Activated naive CD8-positive, alpha-beta T cell treated with anti-CD3 and anti-CD28 coated beads, Interleukin-2, amount 50 U/mL, for 24 hours (primary cell): ENCODE results near the gene PROX2.
A peak's percentile ranks its signal among the peaks of the same experiment; 100 is the strongest.

Experiments used
- ATAC-seq: fragments of 150-1000 bp; cut with Tn5 transposase; one replicate; pipeline ENCODE4 v1.10.0; 2021
- DNase-seq: peaks from one replicate; pipeline ENCODE4 v3.0.0; 2021
- H3K27ac Mint-ChIP-seq: one replicate; pipeline ENCODE4 v1.8.0; 2021; ENCODE audit warnings: mild to moderate bottlenecking, mixed read lengths
- H3K27me3 Mint-ChIP-seq: one replicate; pipeline ENCODE4 v1.8.0; 2021; ENCODE audit warnings: mixed read lengths
- H3K36me3 Mint-ChIP-seq: one replicate; pipeline ENCODE4 v1.8.0; 2021; ENCODE audit warnings: low read depth, mixed read lengths
- H3K4me1 Mint-ChIP-seq: one replicate; pipeline ENCODE4 v1.8.0; 2021; ENCODE audit warnings: mixed read lengths
- H3K4me3 Mint-ChIP-seq: one replicate; pipeline ENCODE4 v1.8.0; 2021; ENCODE audit warnings: mild to moderate bottlenecking, moderate library complexity, mixed read lengths
- H3K9me3 Mint-ChIP-seq: one replicate; pipeline ENCODE4 v1.8.0; 2021; ENCODE audit warnings: mixed read lengths

Gene PROX2, protein sequence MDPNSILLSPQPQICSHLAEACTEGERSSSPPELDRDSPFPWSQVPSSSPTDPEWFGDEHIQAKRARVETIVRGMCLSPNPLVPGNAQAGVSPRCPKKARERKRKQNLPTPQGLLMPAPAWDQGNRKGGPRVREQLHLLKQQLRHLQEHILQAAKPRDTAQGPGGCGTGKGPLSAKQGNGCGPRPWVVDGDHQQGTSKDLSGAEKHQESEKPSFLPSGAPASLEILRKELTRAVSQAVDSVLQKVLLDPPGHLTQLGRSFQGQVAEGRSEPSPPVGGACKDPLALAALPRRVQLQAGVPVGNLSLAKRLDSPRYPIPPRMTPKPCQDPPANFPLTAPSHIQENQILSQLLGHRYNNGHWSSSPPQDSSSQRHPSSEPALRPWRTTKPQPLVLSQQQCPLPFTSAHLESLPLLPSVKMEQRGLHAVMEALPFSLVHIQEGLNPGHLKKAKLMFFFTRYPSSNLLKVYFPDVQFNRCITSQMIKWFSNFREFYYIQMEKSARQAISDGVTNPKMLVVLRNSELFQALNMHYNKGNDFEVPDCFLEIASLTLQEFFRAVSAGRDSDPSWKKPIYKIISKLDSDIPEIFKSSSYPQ

DNA sequence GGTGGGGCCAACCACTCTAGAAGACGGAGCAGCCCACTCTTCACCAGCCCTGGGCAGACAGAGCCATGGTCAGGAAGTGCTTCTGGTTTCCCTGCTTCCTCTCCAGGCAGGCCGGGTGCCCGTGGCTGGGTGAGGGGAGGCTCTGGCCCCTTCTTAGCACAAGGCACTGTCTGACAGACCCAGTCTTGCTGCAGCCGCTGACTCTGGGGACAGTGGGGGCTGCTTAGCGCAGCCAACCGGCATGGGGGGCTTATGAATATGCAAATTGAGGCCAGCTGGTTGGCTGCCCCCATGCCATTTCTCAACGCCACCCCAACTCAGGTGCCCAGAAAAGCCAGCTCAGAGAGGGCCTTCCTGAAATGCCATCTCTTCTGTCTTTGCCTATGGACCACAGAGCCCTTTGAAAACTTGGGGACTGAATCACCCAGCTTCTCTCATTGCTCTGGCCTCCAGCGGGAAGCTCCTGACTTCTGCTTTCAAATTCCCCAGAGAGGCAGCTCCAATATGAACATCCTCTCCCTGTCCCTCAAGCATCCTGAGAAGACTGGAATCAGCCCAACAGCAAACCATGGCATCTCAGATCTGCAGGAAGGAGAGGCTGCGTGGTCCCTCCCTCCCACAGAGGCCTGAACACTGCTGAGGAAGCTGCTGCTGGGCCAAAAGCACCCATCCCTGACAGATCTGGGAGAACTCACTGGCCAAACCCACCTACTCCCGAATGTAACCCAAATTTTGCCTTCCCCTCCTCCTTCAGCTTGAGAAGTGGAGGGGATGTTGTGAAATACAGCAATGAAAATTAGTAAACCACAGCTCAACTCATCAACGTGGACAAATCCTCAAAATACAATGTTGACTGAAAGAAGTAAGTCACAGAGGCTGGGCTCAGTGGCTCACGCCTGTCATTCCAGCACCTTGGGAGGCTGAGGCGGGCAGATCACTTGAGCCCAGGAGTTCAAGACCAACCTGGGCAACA lies at the start of gene PROX2:
PROX2 (minus strand) TSS at position 205 of the 973 bp plus-strand sequence. CDS start 12,311 bp downstream, outside the sequence.
- H3K27me3 Mint-ChIP-seq = no peaks in the 10 kb centered on the region
- peaks cover 39% of the 10 kb centered on the region for H3K4me1 Mint-ChIP-seq
- ATAC-seq (peak; percentile 60), DNase-seq (peak; percentile 40)
- H3K4me3 Mint-ChIP-seq = peak within 1 kb of the TSS; percentile 34
- H3K9me3 Mint-ChIP-seq = no peaks in the 10 kb centered on the region
- peak within 1 kb of the TSS; percentile 72 for H3K27ac Mint-ChIP-seq
- H3K36me3 Mint-ChIP-seq = no peaks in the 10 kb centered on the region

DNA sequence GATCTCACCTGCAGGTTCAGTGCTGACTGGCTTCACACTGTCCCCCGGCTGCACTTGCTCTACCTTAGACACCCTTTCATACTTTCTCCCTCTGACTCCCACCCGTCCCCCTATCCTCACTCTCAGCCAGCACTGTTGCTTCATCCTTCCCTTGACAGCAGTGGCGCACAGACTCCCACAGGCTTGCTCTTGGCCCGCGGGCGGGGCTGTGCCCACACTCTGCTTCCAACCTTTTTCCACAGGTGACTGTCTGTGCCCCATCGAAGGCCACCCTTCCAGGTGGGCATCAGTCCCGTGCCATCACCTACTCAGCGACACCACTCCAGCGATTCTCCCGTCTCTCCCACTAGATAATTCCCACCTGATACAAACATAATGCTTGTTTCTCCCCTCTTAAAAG lies 48.1 kb upstream of the PROX2 start:
- H3K4me3 Mint-ChIP-seq = peak overlapping the region; percentile 15
- ATAC-seq (no peak), DNase-seq (no peak)
- no peaks in the 10 kb centered on the region for H3K9me3 Mint-ChIP-seq
- peaks cover 7% of the 10 kb centered on the region for H3K27me3 Mint-ChIP-seq
- no peaks in the 10 kb centered on the region for H3K36me3 Mint-ChIP-seq
- peak overlapping the region; percentile 17 for H3K27ac Mint-ChIP-seq
- peaks cover 11% of the 10 kb centered on the region for H3K4me1 Mint-ChIP-seq

DNA sequence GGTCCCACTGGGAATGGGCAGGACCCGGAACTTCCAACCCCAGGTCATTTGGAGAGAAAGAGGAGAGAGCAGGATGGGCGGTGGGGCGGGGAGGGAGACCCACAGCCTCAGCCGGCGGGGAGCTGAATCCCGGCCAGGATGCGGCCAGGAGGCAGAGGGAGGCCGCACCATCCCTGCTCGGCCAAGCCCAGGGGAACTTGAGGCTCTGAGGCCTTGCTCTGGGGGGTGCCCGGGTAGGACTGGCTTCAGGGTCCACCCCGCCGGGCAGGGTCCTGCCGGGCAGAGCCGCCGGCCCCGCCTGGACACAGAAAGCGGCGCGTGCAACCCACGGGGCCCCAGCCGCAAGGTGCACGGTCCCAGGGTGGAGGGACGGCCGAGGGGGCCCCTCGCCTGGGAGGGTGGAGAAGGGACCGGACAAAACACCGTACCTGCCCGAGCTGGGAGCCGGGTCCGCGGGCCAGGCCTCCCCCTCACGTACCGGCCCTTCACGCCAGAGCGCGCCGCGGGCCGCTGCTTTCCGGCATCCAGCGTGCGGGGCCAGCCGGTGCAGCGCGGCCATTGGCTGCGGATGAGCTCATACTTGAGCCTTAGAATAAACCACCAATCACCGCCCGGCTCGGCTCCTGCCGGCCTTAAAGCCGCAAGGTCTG lies 46.9 kb upstream of the PROX2 start, which contains the start of gene RPS6KL1:
RPS6KL1 (minus strand) TSS at position 509 of the 650 bp plus-strand sequence. CDS start 1,719 bp downstream, outside the sequence.
- H3K36me3 Mint-ChIP-seq = no peaks in the 10 kb centered on the region
- H3K4me1 Mint-ChIP-seq = peaks cover 11% of the 10 kb centered on the region
- H3K27me3 Mint-ChIP-seq = peaks cover 7% of the 10 kb centered on the region
- ATAC-seq (peak; percentile 95), DNase-seq (peak; percentile 74)
- H3K27ac Mint-ChIP-seq = peak within 1 kb of the TSS; percentile 54
- no peaks in the 10 kb centered on the region for H3K9me3 Mint-ChIP-seq
- H3K4me3 Mint-ChIP-seq = peak within 1 kb of the TSS; percentile 74

DNA sequence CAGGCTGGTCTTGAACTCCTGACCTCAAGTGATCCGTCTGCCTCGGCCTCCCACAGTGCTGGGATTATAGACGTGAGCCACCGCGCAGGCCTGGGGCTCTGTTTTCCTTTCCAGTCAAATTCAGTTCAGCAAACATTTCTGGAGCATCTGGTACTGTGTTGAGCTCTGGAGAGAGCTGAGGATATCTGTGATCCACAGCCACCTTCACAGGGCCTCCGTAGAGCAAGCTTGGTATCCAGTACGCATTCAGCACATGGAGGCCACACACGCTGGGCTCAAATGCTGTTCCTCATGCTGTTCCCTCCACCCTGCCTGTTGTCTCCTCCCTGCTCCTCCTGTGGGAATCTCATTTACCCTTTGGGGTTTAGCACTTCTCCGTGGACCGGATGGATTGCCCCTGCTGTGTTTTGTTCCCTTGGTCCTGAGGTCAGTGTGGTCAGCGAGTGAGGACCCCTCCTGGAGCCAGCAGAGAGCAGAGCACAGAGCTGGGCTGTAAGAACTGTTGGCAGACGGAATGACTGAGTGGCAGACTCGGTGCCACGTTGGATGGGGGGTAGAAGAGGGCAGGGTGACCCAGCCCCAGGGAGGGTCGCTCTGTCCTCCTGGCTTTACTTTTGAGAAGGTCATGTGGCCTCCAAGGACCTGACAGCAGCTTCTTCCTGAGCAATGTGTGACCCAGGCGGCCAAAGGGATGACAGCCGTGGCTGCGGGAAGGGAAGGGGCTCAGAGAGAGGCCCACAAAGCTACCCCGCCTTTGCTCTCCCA lies 46.2 kb upstream of the PROX2 start:
- Mint-ChIP-seq H3K36me3 (no peaks in the 10 kb centered on the region), H3K4me1 (peaks cover 11% of the 10 kb centered on the region), H3K9me3 (no peaks in the 10 kb centered on the region), H3K27ac (peak overlapping the region; percentile 54), H3K4me3 (peak overlapping the region; percentile 74), H3K27me3 (peaks cover 7% of the 10 kb centered on the region)
- DNase-seq (no peak), ATAC-seq (no peak)

DNA sequence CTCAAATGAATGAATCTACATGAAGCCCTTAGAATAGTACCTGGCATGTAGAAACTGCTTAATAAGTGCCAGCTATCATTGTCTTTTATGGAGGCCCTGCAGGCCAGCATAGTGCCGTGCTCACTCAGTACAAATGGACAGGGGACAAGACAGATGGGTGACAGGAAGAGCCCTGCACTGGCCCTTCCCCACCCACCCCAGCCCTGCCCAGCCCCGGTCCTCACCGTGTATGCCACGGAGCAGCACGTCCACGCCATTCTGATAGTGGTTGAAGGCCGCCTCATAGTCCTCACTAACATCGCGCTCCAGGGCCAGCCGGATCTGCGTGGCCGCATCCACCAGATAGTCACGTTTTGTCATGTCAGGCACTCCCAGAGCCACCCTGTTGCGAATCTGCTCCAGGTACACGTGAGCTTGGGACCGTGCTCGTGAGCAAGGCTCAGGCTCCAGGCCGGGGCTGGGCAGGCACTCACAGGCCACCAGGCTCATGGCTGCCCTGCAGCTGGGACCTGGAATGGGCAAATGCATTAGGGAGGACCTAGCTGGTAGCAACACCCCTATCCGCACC lies 45.2 kb upstream of the PROX2 start:
- no peaks in the 10 kb centered on the region for H3K36me3 Mint-ChIP-seq
- DNase-seq = no peak
- peaks cover 7% of the 10 kb centered on the region for H3K27me3 Mint-ChIP-seq
- no peak overlapping the region for H3K27ac Mint-ChIP-seq
- H3K4me1 Mint-ChIP-seq = peaks cover 11% of the 10 kb centered on the region
- H3K4me3 Mint-ChIP-seq = no peak overlapping the region
- no peak for ATAC-seq
- H3K9me3 Mint-ChIP-seq = no peaks in the 10 kb centered on the region

DNA sequence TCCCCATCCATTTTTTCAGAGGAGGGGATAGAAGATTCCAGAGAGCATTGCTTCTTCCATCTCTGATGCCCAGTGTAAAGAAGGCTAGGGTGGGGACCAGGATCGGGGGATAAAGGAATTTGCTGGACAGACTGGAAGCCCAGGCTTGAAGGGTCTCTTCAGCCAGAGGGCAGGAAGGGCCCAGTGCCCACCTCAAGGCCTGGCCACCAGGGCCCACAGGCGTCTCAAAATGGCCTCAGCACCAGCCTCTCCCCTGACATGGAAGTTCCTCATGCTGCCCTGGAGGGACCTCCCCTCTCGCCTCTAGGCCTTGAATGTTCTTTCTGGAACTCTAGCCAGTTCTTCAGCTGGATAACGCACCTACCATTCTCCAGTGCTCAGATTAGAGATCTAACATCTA lies 44.3 kb upstream of the PROX2 start:
- Mint-ChIP-seq H3K27ac (no peak overlapping the region), H3K27me3 (peaks cover 7% of the 10 kb centered on the region), H3K4me1 (peaks cover 11% of the 10 kb centered on the region), H3K9me3 (no peaks in the 10 kb centered on the region), H3K4me3 (no peak overlapping the region), H3K36me3 (no peaks in the 10 kb centered on the region)
- DNase-seq (no peak), ATAC-seq (no peak)

DNA sequence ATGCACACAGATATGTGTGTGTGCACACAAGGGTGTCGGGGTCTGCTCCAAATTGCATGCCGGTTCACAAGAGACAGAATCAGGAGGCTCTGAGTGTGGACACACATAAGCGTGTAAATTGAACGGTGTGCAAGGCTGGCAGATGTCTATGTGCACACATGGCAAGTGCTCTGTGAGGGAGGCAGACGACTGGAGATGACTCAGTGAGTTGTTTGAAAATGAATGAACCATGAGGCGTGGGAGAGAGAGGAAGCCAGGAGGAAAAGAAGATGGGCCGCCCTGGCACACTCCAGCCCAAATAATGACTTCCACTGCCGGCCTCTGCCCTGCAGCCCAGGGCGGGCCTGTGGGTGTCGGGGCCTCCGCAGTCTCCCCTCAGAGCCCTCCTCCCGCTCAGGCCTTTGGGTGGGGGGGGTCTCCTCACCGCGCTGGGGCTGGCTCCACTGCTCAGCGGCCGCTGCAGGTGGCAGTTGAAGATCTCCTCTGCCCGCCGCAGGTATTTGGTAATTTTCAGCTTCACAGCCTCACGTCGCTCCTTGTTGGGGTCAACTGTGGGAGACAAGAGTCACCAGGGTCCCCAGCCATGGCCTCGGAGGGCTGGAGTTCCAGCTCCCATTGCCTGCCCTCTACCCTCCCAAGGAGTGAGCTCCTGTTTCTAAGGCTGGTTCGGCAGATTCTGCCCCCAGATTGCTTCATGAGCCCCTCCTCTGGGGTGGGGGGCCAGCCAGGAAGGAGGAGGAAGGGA lies 43.6 kb upstream of the PROX2 start:
- no peak overlapping the region for H3K4me3 Mint-ChIP-seq
- no peak for DNase-seq

DNA sequence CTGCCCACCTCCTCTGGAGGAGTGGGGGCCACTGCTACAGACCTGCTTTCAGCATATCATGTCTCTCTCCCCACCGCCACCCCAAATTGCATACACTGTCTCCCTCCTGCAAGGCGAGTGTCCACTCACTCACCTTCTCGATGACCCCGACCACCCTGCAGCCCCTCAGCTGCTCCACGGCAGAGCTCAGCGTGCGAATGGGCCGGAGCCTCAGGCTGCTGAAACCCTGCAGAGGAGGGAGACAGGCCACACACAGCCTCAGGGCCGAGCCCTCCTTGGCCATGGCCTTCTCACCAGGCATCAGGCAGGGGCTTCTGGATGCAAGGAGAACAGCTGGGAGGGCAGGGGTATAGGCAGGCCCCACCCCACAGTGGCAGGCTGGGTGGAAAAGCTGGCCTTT lies 42.4 kb upstream of the PROX2 start:
- H3K4me1 Mint-ChIP-seq = peaks cover 5% of the 10 kb centered on the region
- H3K27me3 Mint-ChIP-seq = no peaks in the 10 kb centered on the region
- DNase-seq = no peak
- no peaks in the 10 kb centered on the region for H3K36me3 Mint-ChIP-seq
- ATAC-seq = no peak
- no peaks in the 10 kb centered on the region for H3K9me3 Mint-ChIP-seq
- no peak overlapping the region for H3K4me3 Mint-ChIP-seq
- no peak overlapping the region for H3K27ac Mint-ChIP-seq

More for the DNA sequence above, 43.6 kb upstream of the PROX2 start:
- no peaks in the 10 kb centered on the region for H3K9me3 Mint-ChIP-seq
- no peak overlapping the region for H3K27ac Mint-ChIP-seq
- ATAC-seq = no peak
- H3K4me1 Mint-ChIP-seq = peaks cover 11% of the 10 kb centered on the region
- peaks cover 5% of the 10 kb centered on the region for H3K27me3 Mint-ChIP-seq
- H3K36me3 Mint-ChIP-seq = no peaks in the 10 kb centered on the region

DNA sequence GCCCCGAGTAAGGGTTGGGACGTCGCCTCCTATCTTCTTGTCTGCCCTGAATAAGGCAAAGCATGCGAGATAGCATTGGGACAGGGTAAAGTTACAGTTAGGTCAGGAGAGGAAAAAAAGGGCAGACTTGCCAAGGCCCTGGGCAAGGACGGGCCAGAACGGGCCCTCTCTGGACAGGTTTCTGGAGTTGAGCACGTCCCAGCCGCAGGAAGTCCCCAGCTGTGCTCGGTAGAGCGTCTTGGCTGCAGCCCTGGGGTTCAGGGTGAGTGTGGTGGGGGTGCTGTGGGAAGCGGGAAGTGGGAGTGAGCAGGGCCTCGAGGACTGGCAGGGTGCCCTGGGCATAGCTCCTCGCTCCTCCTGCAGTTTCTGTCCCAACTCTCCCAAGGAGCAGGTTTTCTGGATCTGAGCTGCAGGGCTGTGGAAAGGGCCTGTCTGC lies 41.7 kb upstream of the PROX2 start:
- no peak for ATAC-seq
- no peaks in the 10 kb centered on the region for H3K36me3 Mint-ChIP-seq
- no peaks in the 10 kb centered on the region for H3K9me3 Mint-ChIP-seq
- no peaks in the 10 kb centered on the region for H3K27me3 Mint-ChIP-seq
- DNase-seq = no peak
- no peak overlapping the region for H3K4me3 Mint-ChIP-seq
- H3K4me1 Mint-ChIP-seq = peaks cover 4% of the 10 kb centered on the region
- H3K27ac Mint-ChIP-seq = no peak overlapping the region

DNA sequence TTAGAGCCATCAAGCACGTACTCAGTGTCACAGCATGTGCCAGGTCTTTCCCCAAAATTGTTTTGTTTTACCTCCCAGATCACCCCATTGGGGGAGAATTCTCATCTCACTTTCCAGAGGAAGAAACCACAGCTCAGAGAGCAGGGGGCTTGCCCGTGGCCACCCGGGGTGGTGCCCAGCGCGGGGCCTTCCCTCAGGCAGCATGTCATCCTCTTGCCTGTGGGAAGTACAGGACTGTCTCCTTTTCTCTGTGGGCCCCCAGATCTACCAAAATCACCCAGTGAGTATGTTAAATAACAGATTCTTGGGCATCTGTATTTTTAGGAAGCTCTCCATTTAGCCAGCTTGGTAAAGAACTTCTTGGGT lies 41.2 kb upstream of the PROX2 start:
- ATAC-seq (no peak), DNase-seq (no peak)
- Mint-ChIP-seq H3K36me3 (no peaks in the 10 kb centered on the region), H3K4me1 (peaks cover 3% of the 10 kb centered on the region), H3K9me3 (no peaks in the 10 kb centered on the region), H3K4me3 (no peak overlapping the region), H3K27ac (no peak overlapping the region), H3K27me3 (no peaks in the 10 kb centered on the region)

DNA sequence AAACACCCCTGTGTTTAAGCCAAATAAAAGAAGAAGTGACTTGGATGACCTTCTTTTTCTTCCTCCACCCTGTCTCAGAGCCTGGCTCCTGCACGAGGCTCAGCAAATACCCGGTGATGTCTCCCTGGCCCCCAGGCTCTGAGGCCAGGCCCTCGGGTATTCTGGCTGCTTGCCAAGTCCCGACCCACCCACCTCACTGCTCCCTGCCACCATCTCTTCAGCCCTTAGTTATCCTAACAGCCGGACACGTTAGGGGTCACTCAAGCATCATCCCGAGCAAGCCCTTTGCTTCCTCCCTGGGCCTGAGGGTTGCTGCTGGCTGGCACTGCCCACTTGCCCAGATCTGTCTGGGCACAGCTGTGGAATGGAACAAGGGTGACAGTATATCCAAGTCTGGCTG lies 39.9 kb upstream of the PROX2 start:
- ATAC-seq (no peak), DNase-seq (no peak)
- Mint-ChIP-seq H3K4me3 (no peak overlapping the region), H3K27ac (no peak overlapping the region), H3K4me1 (no peaks in the 10 kb centered on the region), H3K9me3 (no peaks in the 10 kb centered on the region), H3K27me3 (no peaks in the 10 kb centered on the region), H3K36me3 (no peaks in the 10 kb centered on the region)

DNA sequence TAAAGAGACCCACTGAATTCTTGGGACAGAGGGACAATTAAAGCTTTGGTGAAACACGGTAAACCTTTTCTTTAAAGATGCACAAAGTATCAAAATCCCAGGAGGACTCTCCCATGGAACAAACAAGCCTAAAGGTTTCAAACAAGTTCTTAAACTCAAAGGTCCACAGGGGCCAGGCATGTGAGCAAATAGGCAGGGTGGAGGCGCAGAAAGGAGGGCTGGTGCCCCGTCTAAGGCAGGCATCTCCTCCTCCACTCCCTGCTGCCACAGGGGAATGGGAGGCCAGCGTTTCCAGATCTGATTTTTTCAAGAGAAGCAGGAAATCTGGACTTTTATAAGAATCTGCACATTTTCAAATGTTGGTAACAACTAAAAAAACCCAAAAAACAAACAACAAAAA lies 39.5 kb upstream of the PROX2 start:
- H3K27ac Mint-ChIP-seq = no peak overlapping the region
- H3K4me3 Mint-ChIP-seq = no peak overlapping the region
- no peaks in the 10 kb centered on the region for H3K36me3 Mint-ChIP-seq
- H3K27me3 Mint-ChIP-seq = no peaks in the 10 kb centered on the region
- DNase-seq (no peak), ATAC-seq (no peak)
- H3K9me3 Mint-ChIP-seq = no peaks in the 10 kb centered on the region
- H3K4me1 Mint-ChIP-seq = no peaks in the 10 kb centered on the region
